IMR-90 (cell line): ENCODE data around the gene WFDC5. TPM values are rescaled to one million over a fixed set of nuclear protein-coding genes. Genes with fewer than 3 reads are reported as not detected.
"Not testable (repeated sequence)": the region's sequence is repeated elsewhere in the genome, so short reads cannot be mapped to it uniquely, and the experiment has no call there.

Experiments
- ATAC-seq: fragments of 200-7000 bp; cut with Tn5 transposase; 2 replicates; pipeline ENCODE4 v1.9.1; 2020; ENCODE audit warnings: low read depth, mild to moderate bottlenecking, moderate library complexity
- BruUV-seq: library from RNA; stranded (reverse); fragments of 400-500 nt; replicated peaks from 2 replicates; lab custom pipeline; 2021; lab: Mats Ljungman, UMichigan
- CTCF ChIA-PET: fragments of 300-600 bp; formaldehyde crosslinking; extraction: SDS; loops from one replicate; lab custom pipeline; 2021; ENCODE audit warnings: antibody characterized with exemption; lab: Yijun Ruan, JAX
- POLR2A ChIA-PET: fragments of 300-600 bp; sonication (Branson Sonifier 250); formaldehyde crosslinking; loops from one replicate; lab custom pipeline; 2022; ENCODE audit warnings: antibody characterized with exemption; ENCODE audit not compliant: unreplicated experiment; lab: Charles Lee
- DNase-seq: peaks from one replicate; pipeline ENCODE4 v3.0.0; 2013
- H2AFZ ChIP-seq: replicated peaks from 2 replicates; pipeline ENCODE3; 2013; ENCODE audit warnings: low read length, mild to moderate bottlenecking; ENCODE audit not compliant: poor library complexity
- H2AK5ac ChIP-seq: 2 replicates; pipeline ENCODE4 v1.6.1; 2013; ENCODE audit warnings: low read depth, low read length, inconsistent platforms
- H2AK9ac ChIP-seq: replicated peaks from 2 replicates; pipeline ENCODE3; 2013; ENCODE audit warnings: mild to moderate bottlenecking, low read depth, low read length, moderate library complexity; ENCODE audit not compliant: poor library complexity
- H2BK120ac ChIP-seq: 2 replicates; pipeline ENCODE4 v1.6.1; 2013; ENCODE audit warnings: low read depth, low read length, inconsistent platforms
- H2BK15ac ChIP-seq: 3 replicates; pipeline ENCODE4 v1.6.1; 2013; ENCODE audit warnings: low read depth, low read length, inconsistent platforms
- H2BK20ac ChIP-seq: 2 replicates; pipeline ENCODE4 v1.6.1; 2013; ENCODE audit warnings: low read depth, mild to moderate bottlenecking, inconsistent platforms, low read length, moderate library complexity
- H2BK5ac ChIP-seq: 2 replicates; pipeline ENCODE4 v1.6.1; 2013; ENCODE audit warnings: mild to moderate bottlenecking, low read depth, low read length, inconsistent platforms; ENCODE audit not compliant: poor library complexity, severe bottlenecking
- H3K14ac ChIP-seq: replicated peaks from 2 replicates; pipeline ENCODE4 v1.6.1; 2013; ENCODE audit warnings: low read depth, low read length, inconsistent platforms
- H3K18ac ChIP-seq: 2 replicates; pipeline ENCODE4 v1.6.1; 2013; ENCODE audit warnings: low read depth, low read length, control low read depth
- H3K23ac ChIP-seq: 2 replicates; pipeline ENCODE4 v1.6.1; 2013; ENCODE audit warnings: low read depth, low read length, inconsistent platforms
- H3K27ac ChIP-seq: 2 replicates; pipeline ENCODE4 v1.5.1; 2013; ENCODE audit warnings: mild to moderate bottlenecking, control low read depth, low read length; ENCODE audit not compliant: insufficient read depth
- H3K27me3 ChIP-seq: 2 replicates; pipeline ENCODE4 v1.6.1; 2013; ENCODE audit warnings: low read length; ENCODE audit not compliant: control insufficient read depth, insufficient read depth
- H3K36me3 ChIP-seq: 2 replicates; pipeline ENCODE4 v1.6.1; 2013; ENCODE audit warnings: low read length, mixed read lengths; ENCODE audit not compliant: control insufficient read depth, insufficient read depth
- H3K4ac ChIP-seq: 2 replicates; pipeline ENCODE4 v1.6.1; 2013; ENCODE audit warnings: low read depth, low read length, inconsistent platforms
- H3K4me1 ChIP-seq: 2 replicates; pipeline ENCODE4 v1.6.1; 2013; ENCODE audit warnings: low read length, mixed read lengths; ENCODE audit not compliant: control insufficient read depth, insufficient read depth
- H3K4me2 ChIP-seq: 2 replicates; pipeline ENCODE4 v1.6.1; 2013; ENCODE audit warnings: low read depth, mild to moderate bottlenecking, control low read depth, low read length, moderate library complexity
- H3K4me3 ChIP-seq: 2 replicates; pipeline ENCODE4 v1.5.1; 2013; ENCODE audit warnings: low read depth, mild to moderate bottlenecking, control low read depth, low read length, moderate library complexity; ENCODE audit not compliant: insufficient read depth
- H3K56ac ChIP-seq: 2 replicates; pipeline ENCODE4 v1.6.1; 2013; ENCODE audit warnings: low read length, inconsistent platforms; ENCODE audit not compliant: insufficient read depth; ENCODE audit errors: extremely low read depth
- H3K79me1 ChIP-seq, 2 experiments: 2 replicates each; pipeline ENCODE4 v1.6.1; 2013; ENCODE audit warnings: low read length in 2 of 2, inconsistent platforms in 1 of 2, low read depth in 1 of 2
- H3K9ac ChIP-seq: 2 replicates; pipeline ENCODE4 v1.6.1; 2013; ENCODE audit warnings: low read depth, low read length, control low read depth
- H3K9me1 ChIP-seq: 2 replicates; pipeline ENCODE4 v1.6.1; 2013; ENCODE audit warnings: low read length, inconsistent platforms; ENCODE audit not compliant: insufficient read depth
- H3K9me3 ChIP-seq: 2 replicates; pipeline ENCODE4 v1.6.1; 2013; ENCODE audit warnings: low read length; ENCODE audit not compliant: control insufficient read depth, insufficient read depth
- H4K20me1 ChIP-seq: 2 replicates; pipeline ENCODE4 v1.6.1; 2013; ENCODE audit warnings: low read length, inconsistent platforms; ENCODE audit not compliant: insufficient read depth
- H4K5ac ChIP-seq: 2 replicates; pipeline ENCODE4 v1.6.1; 2013; ENCODE audit warnings: mild to moderate bottlenecking, low read depth, low read length, control low read depth
- H4K8ac ChIP-seq, 2 experiments: 2 replicates each; pipeline ENCODE4 v1.6.1; 2013; ENCODE audit warnings: low read depth in 2 of 2, low read length in 2 of 2, control low read depth in 1 of 2, inconsistent platforms in 1 of 2
- H4K91ac ChIP-seq: 2 replicates; pipeline ENCODE4 v1.6.1; 2013; ENCODE audit warnings: low read depth, low read length, inconsistent platforms; ENCODE audit not compliant: insufficient read depth
- BHLHE40 ChIP-seq: fragments of 150-350 bp; IDR thresholded peaks from 2 replicates; pipeline ENCODE4 v1.6.1; 2016; ENCODE audit warnings: mild to moderate bottlenecking, low read depth, low read length
- CEBPB ChIP-seq: IDR thresholded peaks from 2 replicates; pipeline ENCODE4 v1.6.1; 2012; ENCODE audit warnings: low read depth, low read length, improper control_type of control experiment
- CHD1 ChIP-seq: IDR thresholded peaks from 2 replicates; pipeline ENCODE4 v1.6.1; 2012; ENCODE audit warnings: low read depth, low read length, improper control_type of control experiment
- CTCF ChIP-seq: conservative IDR thresholded peaks from 2 replicates; pipeline ENCODE4 v1.5.1; 2012; ENCODE audit warnings: mild to moderate bottlenecking, low read depth, low read length, improper control_type of control experiment
- NFE2L2 ChIP-seq: fragments of 150-350 bp; IDR thresholded peaks from 2 replicates; pipeline ENCODE4 v1.6.1; 2016; ENCODE audit warnings: low read depth, mild to moderate bottlenecking, low read length
- POLR2A ChIP-seq: IDR thresholded peaks from 2 replicates; pipeline ENCODE4 v1.6.1; 2012; ENCODE audit warnings: mild to moderate bottlenecking, low read depth, low read length
- RAD21 ChIP-seq: IDR thresholded peaks from 2 replicates; pipeline ENCODE4 v1.6.1; 2012; ENCODE audit warnings: low read length, improper control_type of control experiment
- RCOR1 ChIP-seq: IDR thresholded peaks from 2 replicates; pipeline ENCODE4 v1.6.1; 2012; ENCODE audit warnings: mild to moderate bottlenecking, low read length, improper control_type of control experiment; ENCODE audit not compliant: insufficient replicate concordance
- RFX5 ChIP-seq: IDR thresholded peaks from 2 replicates; pipeline ENCODE4 v1.8.0; 2012; ENCODE audit warnings: low read depth, mild to moderate bottlenecking, low read length, moderate library complexity
- WGBS, 2 experiments: methylation state at CpG; one replicate each; pipeline versions ENCODE4 v1.1.5 to v1.1.7; 2013; ENCODE audit warnings: missing lambda C conversion rate in 2 of 2; ENCODE audit not compliant: insufficient read length in 1 of 2; ENCODE audit errors: extremely low coverage in 2 of 2; 5-methylcytosine and 5-hydroxymethylcytosine counted together
- dilution Hi-C: fragments of 300-500 bp; cut with HindIII; formaldehyde crosslinking; loops from one replicate; pipeline ENCODE4 v1.14.3; 2018; ENCODE audit warnings: low sequenced_read_pairs; ENCODE audit not compliant: unreplicated experiment
- in situ Hi-C: fragments of 300-500 bp; cut with MboI; formaldehyde crosslinking; loops from 3 replicates; pipeline ENCODE4 v1.14.3; 2019; ENCODE audit warnings: low sequenced_read_pairs, inconsistent platforms, mixed read lengths
- intact Hi-C: fragments of 100-400 bp; cut with micrococcal nuclease; formaldehyde crosslinking; loops from 2 replicates; pipeline ENCODE4 v1.10.0; 2022
- polyA plus RNA-seq, 3 experiments: library from polyadenylated mRNA; depleted of rRNA; stranded (reverse); fragments of >200 nt; gene quantifications; 2 replicates each; pipeline ENCODE4 v1.2.3, GENCODE V29; 2012; ENCODE audit warnings: low replicate concordance in 1 of 3
- total RNA-seq: library from RNA; depleted of rRNA; stranded (reverse); fragments of >200 nt; gene quantifications from 2 replicates; pipeline ENCODE4 v1.2.3, GENCODE V29; 2012

The WFDC5 gene
- total and polyA plus RNA-seq, 2 of the 4 experiments (the other 2 are of a cell fraction), result not detected

GRCh38 chr20:45140836-45141235 is 25.9 kb upstream of the WFDC5 start:
- peaks cover 5% of the 10 kb centered on the region for H3K27me3 ChIP-seq
- no peaks in the 10 kb centered on the region for H3K36me3 ChIP-seq
- no peak overlapping the region for H3K18ac ChIP-seq
- H2BK5ac ChIP-seq, result no peak overlapping the region
- no CpG with 5 or more reads among the region's 4 CpGs for WGBS, 2 experiments
- in situ Hi-C loops, result no loop called here
- no TSS peak for BruUV-seq
- H3K9ac ChIP-seq, result no peak overlapping the region
- no peaks in the 10 kb centered on the region for H3K9me3 ChIP-seq
- H3K4ac ChIP-seq, result no peak overlapping the region
- H3K4me1 ChIP-seq, result no peaks in the 10 kb centered on the region
- no peaks in the 10 kb centered on the region for H3K79me1 ChIP-seq
- intact Hi-C loops, result no loop called here
- H4K5ac ChIP-seq, result no peak overlapping the region
- no peak overlapping the region for H3K23ac ChIP-seq
- no peak overlapping the region for H4K8ac ChIP-seq
- dilution Hi-C loops, result no loop called here
- no peak overlapping the region for H2AK9ac ChIP-seq
- H2AFZ ChIP-seq, result no peak overlapping the region
- POLR2A ChIA-PET, result no interaction called here
- no peak overlapping the region for H3K27ac ChIP-seq
- no peak overlapping the region for H4K91ac ChIP-seq
- TF ChIP-seq BHLHE40 (no peak), NFE2L2 (no peak), CEBPB (no peak), RFX5 (no peak), CTCF (no peak), CHD1 (no peak), RCOR1 (no peak), POLR2A (no peak), RAD21 (no peak)
- DNase-seq, result no peak
- no peaks in the 10 kb centered on the region for H3K9me1 ChIP-seq
- CTCF ChIA-PET, result no interaction called here
- H3K4me3 ChIP-seq, result no peak overlapping the region
- no peak overlapping the region for H3K14ac ChIP-seq
- no peak overlapping the region for H2BK120ac ChIP-seq
- H2BK15ac ChIP-seq, result no peak overlapping the region
- H2BK20ac ChIP-seq, result no peak overlapping the region
- ATAC-seq, result no peak
- no peaks in the 10 kb centered on the region for H4K20me1 ChIP-seq
- no peak overlapping the region for H2AK5ac ChIP-seq
- H3K4me2 ChIP-seq, result no peak overlapping the region
- no peak overlapping the region for H3K56ac ChIP-seq

- H3K56ac ChIP-seq, H2AFZ ChIP-seq, H3K4me1 ChIP-seq, H3K18ac ChIP-seq, H4K91ac ChIP-seq, POLR2A ChIA-PET, H3K79me1 ChIP-seq, H2BK20ac ChIP-seq, intact Hi-C loops, CTCF ChIA-PET, H3K36me3 ChIP-seq, H4K5ac ChIP-seq, H4K20me1 ChIP-seq, H3K9me1 ChIP-seq, H3K23ac ChIP-seq, H3K4me3 ChIP-seq, DNase-seq, in situ Hi-C loops, H2AK5ac ChIP-seq, H2BK120ac ChIP-seq, H2BK5ac ChIP-seq, BruUV-seq, H3K27ac ChIP-seq, H3K27me3 ChIP-seq, H3K9ac ChIP-seq, dilution Hi-C loops, H3K4ac ChIP-seq, H3K9me3 ChIP-seq, H2BK15ac ChIP-seq, H2AK9ac ChIP-seq, ATAC-seq, H3K4me2 ChIP-seq, H4K8ac ChIP-seq, H3K14ac ChIP-seq: not testable (repeated sequence)
- no CpG with 5 or more reads among the region's 5 CpGs for WGBS, 2 experiments
Measured at GRCh38 chr20:45139733-45140375, 24.9 kb upstream of the WFDC5 start.
